SH-SY5Y (cell line): Measurements from ENCODE around the gene GLMP.

Experiments
- GATA2 ChIP-seq: IDR thresholded peaks from 2 replicates; pipeline ENCODE4 v1.6.1; 2011; ENCODE audit warnings: mild to moderate bottlenecking, low read depth, low read length
- GATA3 ChIP-seq: IDR thresholded peaks from 2 replicates; pipeline ENCODE4 v1.6.1; 2011; ENCODE audit warnings: low read depth, mild to moderate bottlenecking, low read length, moderate library complexity

GLMP gene

GRCh38 chr1:156276532-156276931 lies 18.9 kb downstream of the GLMP start:
- no peak for TF ChIP-seq GATA3
- no peak for TF ChIP-seq GATA2

GRCh38 chr1:156270314-156270713 lies 25.2 kb downstream of the GLMP start:
- no peak for TF ChIP-seq GATA3
- no peak for TF ChIP-seq GATA2

GRCh38 chr1:156268336-156268735 lies 27.1 kb downstream of the GLMP start:
- no peak for TF ChIP-seq GATA2
- TF ChIP-seq GATA3 = no peak

- no peak for TF ChIP-seq GATA3
- TF ChIP-seq GATA2 = no peak
Observed at GRCh38 chr1:156266051-156266450, 29.4 kb downstream of the GLMP start.

GRCh38 chr1:156263288-156263655 lies 32.2 kb downstream of the GLMP start:
- TF ChIP-seq GATA3 (no peak), GATA2 (no peak)

- no peak for TF ChIP-seq GATA3
- no peak for TF ChIP-seq GATA2
Observed at GRCh38 chr1:156262461-156263287, 32.8 kb downstream of the GLMP start.

GRCh38 chr1:156260896-156261295 lies 34.6 kb downstream of the GLMP start:
- TF ChIP-seq GATA3 (no peak), GATA2 (no peak)

GRCh38 chr1:156259805-156260204 lies 35.7 kb downstream of the GLMP start:
- TF ChIP-seq GATA3 = no peak
- no peak for TF ChIP-seq GATA2

DNA sequence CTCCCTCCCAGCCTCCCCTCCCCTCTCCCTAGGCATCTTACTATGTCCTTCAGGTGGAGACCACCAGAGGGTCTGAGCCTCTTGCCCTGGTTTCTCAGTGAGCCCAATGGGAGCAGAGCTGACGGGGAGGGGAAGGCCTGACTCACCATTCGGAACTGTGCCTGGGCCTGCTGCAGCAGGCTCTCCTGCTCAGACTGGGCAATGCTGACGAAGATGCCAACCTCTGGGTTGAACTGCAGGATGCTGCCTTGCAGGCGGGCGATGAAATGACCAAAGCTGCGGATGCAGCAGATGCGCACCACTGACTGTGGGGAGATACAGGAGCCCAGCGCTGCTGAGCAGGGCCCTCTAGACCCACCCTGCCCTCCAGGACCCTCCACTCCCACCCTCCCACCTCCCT lies 36.6 kb downstream of the GLMP start:
- TF ChIP-seq GATA3 (no peak), GATA2 (no peak)

GRCh38 chr1:156257711-156258110 lies 37.8 kb downstream of the GLMP start:
- TF ChIP-seq GATA2 (no peak), GATA3 (no peak)

DNA sequence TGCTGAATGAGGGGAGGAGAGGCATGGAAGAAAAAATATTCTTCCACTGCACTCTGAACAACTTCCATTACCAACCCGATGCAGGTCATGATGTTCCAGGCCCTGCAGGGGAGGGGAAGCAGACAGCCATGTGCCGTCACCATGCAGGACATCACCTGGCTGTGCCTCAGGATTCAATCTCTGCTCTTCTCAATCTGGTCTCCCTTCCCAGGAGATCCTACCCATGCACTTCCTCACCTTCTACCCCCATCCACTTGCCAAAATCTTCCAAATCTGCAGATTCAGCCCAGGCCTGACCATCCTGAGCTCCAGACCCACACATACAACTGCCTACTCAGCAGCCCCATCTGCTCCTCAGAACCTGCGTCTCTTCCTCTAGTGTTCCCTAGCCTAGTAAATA lies 41.8 kb downstream of the GLMP start:
- no peak for TF ChIP-seq GATA2
- no peak for TF ChIP-seq GATA3

DNA sequence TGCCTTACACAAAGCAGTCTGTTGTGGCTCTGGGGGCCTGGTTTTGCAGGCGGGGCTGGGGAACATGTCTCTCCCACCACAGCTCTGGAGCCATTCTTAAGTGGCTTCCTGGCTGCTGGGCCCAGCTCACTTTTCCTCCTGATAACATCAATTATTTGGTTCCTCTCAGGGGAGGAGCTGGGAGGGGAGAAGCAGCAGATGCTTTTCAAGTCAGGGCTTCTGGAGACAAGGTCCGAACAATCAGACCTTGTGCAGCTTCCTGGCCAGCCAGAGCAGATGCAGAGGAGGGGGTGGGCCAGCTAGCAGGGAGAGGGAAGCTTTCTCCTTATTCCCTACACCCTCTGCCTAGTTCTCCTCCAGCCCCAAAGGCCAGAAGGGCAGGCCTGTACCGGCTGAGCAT lies 44.0 kb downstream of the GLMP start:
- peak; percentile 94 for TF ChIP-seq GATA2
- no peak for TF ChIP-seq GATA3

DNA sequence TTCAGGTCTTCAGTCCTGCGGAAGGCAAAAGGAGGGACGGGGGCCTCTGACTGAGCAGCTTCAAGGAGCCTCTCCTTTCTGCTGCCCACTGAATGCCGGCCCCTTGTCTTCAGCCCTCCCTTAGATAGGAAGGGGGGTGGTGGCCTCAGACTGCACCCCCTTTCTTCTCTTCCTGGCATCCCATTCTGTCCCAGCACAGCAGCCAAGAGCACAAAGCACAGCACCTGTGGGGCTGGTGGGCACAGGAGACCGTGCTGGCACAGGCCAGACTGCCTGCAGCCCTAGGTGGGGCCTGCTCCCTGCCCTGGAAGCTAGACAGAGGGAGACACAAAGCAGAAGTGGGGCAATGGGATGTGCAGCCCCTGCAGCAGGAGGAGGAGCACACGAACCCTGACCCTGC lies 45.9 kb downstream of the GLMP start:
- TF ChIP-seq GATA2 (no peak), GATA3 (no peak)

GRCh38 chr1:156248323-156248683 lies 47.2 kb downstream of the GLMP start:
- TF ChIP-seq GATA3 (no peak), GATA2 (no peak)

DNA sequence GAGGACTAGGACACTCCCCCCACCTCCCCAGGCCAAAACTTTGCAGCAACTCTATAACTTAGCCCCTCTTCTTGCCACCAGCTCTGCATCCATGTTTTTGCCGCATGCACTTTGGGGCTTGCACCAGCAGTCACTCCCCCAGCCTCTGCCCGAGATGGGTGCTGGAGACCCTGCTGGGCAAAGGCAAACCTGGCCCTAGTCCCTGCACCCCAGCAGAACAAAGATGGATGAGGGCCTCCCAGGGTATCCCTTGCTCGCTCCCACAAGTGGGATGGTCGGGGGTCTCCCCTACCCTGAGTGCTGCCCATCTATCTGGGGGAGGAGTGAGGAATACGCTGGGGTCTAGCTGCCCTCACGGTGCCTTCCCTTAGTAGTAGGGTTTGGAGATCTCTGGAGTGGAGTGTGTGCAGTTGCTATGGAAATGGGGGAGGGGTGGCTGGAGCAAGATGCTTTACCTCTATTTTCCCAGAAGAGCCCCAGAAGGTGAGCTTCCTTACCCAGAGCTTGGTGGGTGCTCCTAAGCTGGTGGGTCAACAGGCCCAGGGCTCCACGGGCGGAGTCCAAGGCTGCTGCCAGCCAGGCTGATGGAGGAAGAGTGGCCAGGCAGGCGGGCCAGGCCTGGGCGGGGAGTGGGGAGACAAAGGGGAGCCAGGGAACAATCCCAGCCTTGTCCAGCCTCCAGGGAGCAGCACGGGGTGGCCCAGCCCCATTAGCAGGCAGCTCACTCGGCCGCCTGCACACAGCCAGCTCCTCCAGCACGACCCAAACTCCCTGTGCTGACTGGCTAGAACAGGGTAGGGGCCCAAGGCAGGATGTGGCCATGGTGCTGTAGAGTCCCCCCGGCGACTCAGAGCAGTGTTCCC lies 47.8 kb downstream of the GLMP start, which contains the start of gene PAQR6:
Gene PAQR6, minus strand, starts transcription at position 597 of the 863 bp plus-strand sequence. CDS start 1,325 bp downstream, outside the sequence.
- TF ChIP-seq GATA2 (no peak), GATA3 (no peak)
